ENCODE data around the gene FSTL1. TPM values are rescaled to one million over a fixed set of nuclear protein-coding genes. Genes with fewer than 3 reads are reported as not detected.

FSTL1 gene
- total and polyA plus RNA-seq, 2 of the 8 experiments (the other 6 are each of a cell fraction or from before 2014, with no cell fraction given): 158 to 516 TPM

DNA sequence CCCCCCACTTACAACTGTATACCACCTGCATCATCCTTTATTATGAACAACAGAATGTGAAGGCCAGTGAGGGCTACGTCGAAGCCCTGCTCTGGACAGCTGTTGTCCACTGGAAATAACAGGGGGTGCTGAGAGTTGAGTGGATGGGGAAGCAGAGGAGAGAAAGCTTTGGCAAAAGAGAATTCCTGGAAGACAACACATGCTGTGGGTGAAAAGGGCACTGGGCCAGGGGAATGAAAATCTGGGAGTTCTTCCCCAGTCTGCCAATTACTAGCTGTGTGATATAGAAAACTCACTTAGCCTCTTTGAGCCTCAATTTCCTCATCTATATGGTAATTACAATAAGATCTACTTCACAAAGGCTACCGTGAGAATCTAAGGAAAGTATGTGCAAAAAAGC lies 40.7 kb downstream of the FSTL1 start:
- H4K20me1 ChIP-seq (replicated peaks in 1 of 2; ENCODE audit: control insufficient read depth in 1 of 2, insufficient read depth in 2 of 2, low read length in 2 of 2): peaks cover 0 to 4% of the 10 kb centered on the region in 2 experiments
- TF ChIP-seq POLR2AphosphoS5 (IDR thresholded peaks at IDR 0.05; ENCODE audit: low read depth, low read length): no peak
- no peak for TF ChIP-seq SIX5 (IDR thresholded peaks at IDR 0.05; ENCODE audit: low read depth, low read length)
- no peak for TF ChIP-seq MAFK (IDR thresholded peaks at IDR 0.05; ENCODE audit: low read depth, low read length)
- TF ChIP-seq PHF8 (conservative IDR thresholded peaks at IDR 0.05; ENCODE audit: low read depth, low read length): no peak
- no peak for TF ChIP-seq GTF2F1 (IDR thresholded peaks at IDR 0.05; ENCODE audit: borderline replicate concordance, low read depth, low read length)
- TF ChIP-seq, protein P1, sequence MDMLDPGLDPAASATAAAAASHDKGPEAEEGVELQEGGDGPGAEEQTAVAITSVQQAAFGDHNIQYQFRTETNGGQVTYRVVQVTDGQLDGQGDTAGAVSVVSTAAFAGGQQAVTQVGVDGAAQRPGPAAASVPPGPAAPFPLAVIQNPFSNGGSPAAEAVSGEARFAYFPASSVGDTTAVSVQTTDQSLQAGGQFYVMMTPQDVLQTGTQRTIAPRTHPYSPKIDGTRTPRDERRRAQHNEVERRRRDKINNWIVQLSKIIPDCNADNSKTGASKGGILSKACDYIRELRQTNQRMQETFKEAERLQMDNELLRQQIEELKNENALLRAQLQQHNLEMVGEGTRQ (IDR thresholded peaks at IDR 0.05; ENCODE audit: low read length): no peak
- TF ChIP-seq SIRT6 (IDR thresholded peaks at IDR 0.05; ENCODE audit: low read length): no peak
- no peak for TF ChIP-seq POLR2A (IDR thresholded peaks at IDR 0.05; ENCODE audit: control extremely low read depth in 1 of 2, low read depth in 2 of 2, low read length in 2 of 2)
- no peak for TF ChIP-seq HDAC6 (IDR thresholded peaks at IDR 0.05; ENCODE audit: low read depth, low read length)
- TF ChIP-seq, protein P2, sequence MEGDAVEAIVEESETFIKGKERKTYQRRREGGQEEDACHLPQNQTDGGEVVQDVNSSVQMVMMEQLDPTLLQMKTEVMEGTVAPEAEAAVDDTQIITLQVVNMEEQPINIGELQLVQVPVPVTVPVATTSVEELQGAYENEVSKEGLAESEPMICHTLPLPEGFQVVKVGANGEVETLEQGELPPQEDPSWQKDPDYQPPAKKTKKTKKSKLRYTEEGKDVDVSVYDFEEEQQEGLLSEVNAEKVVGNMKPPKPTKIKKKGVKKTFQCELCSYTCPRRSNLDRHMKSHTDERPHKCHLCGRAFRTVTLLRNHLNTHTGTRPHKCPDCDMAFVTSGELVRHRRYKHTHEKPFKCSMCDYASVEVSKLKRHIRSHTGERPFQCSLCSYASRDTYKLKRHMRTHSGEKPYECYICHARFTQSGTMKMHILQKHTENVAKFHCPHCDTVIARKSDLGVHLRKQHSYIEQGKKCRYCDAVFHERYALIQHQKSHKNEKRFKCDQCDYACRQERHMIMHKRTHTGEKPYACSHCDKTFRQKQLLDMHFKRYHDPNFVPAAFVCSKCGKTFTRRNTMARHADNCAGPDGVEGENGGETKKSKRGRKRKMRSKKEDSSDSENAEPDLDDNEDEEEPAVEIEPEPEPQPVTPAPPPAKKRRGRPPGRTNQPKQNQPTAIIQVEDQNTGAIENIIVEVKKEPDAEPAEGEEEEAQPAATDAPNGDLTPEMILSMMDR (IDR thresholded peaks at IDR 0.05; ENCODE audit: control extremely low read depth in 1 of 3, insufficient read depth in 1 of 3, low read depth in 1 of 3, low read length in 3 of 3): no peak
- TF ChIP-seq EZH2 (IDR thresholded peaks at IDR 0.05; ENCODE audit: low read depth, low read length, severe bottlenecking): no peak

More for the DNA sequence above, 40.7 kb downstream of the FSTL1 start:
- CTCF ChIA-PET (ENCODE audit: partially characterized antibody): interaction anchor here (0.6 to 1.7 kb wide), 4 partner anchors 7 to 627 kb away, joined by 3 to 5 read pairs (median 4); no protein-coding TSS in a partner anchor
- H2BK120ac ChIP-seq (replicated peaks; ENCODE audit: low read depth, low read length): no peak overlapping the region
- H3K9ac ChIP-seq (replicated peaks in 1 of 4; ENCODE audit: extremely low read depth in 1 of 4, low read depth in 3 of 4, low read length in 3 of 4): no peak overlapping the region
- H3K18ac ChIP-seq (ENCODE audit: extremely low read depth, low read length): no peak overlapping the region
- H4K5ac ChIP-seq (ENCODE audit: insufficient read length, low read depth, low read length): no peak overlapping the region
- H3K4ac ChIP-seq (replicated peaks; ENCODE audit: insufficient read length, low read depth, low read length): no peak overlapping the region
- H3K23ac ChIP-seq (ENCODE audit: insufficient read length): no peak overlapping the region
- H3K4me1 ChIP-seq (replicated peaks in 1 of 4; ENCODE audit: control insufficient read depth in 3 of 4, insufficient read depth in 4 of 4, low read length in 3 of 4): no peaks in the 10 kb centered on the region
- H3K27me3 ChIP-seq (replicated peaks in 1 of 4; ENCODE audit: control insufficient read depth in 3 of 4, extremely low read depth in 1 of 4, insufficient read depth in 3 of 4, low read length in 3 of 4): no peaks in the 10 kb centered on the region
- H2BK12ac ChIP-seq (ENCODE audit: low read depth, low read length): no peak overlapping the region
- no peaks in the 10 kb centered on the region for H3K79me1 ChIP-seq (ENCODE audit: low read depth, low read length)
- H3K4me2 ChIP-seq (ENCODE audit: insufficient read depth in 1 of 2, low read depth in 2 of 2, low read length in 2 of 2): no peak overlapping the region
- no peak overlapping the region for H3K14ac ChIP-seq (ENCODE audit: insufficient read length)
- H4K91ac ChIP-seq (replicated peaks; ENCODE audit: insufficient read length, low read length): no peak overlapping the region
- FAIRE-seq (no peak), DNase-seq (ENCODE audit: low read depth in 1 of 2, low spot score in 2 of 2) (no peak)
- no peak overlapping the region for H2BK15ac ChIP-seq (ENCODE audit: low read length)
- no peak overlapping the region for H3K56ac ChIP-seq (replicated peaks; ENCODE audit: insufficient read length, low read depth, low read length)
- H2BK5ac ChIP-seq (ENCODE audit: low read depth, low read length): no peak overlapping the region
- no peaks in the 10 kb centered on the region for H3K79me2 ChIP-seq (ENCODE audit: control insufficient read depth in 1 of 2, insufficient read depth in 2 of 2, low read length in 2 of 2)
- H2AFZ ChIP-seq (ENCODE audit: low read length): no peak overlapping the region
- no peak overlapping the region for H2AK5ac ChIP-seq (ENCODE audit: low read depth, low read length)
- no peak overlapping the region for H3K27ac ChIP-seq (ENCODE audit: low read depth, low read length)
- H3K4me3 ChIP-seq (ENCODE audit: extremely low read depth in 1 of 4, insufficient read depth in 2 of 4, low read depth in 3 of 4, low read length in 4 of 4): no peak overlapping the region
- 88% methylated on average over 3 of the region's 3 CpGs; no CpG with 5 or more reads in 1 of the 2 experiments for WGBS, 2 experiments (ENCODE audit: extremely low coverage in 1 of 2, insufficient coverage in 1 of 2, insufficient read length in 1 of 2, insufficient replicate concordance in 2 of 2, low coverage in 1 of 2, low lambda C conversion rate in 2 of 2, missing lambda C conversion rate in 1 of 2)
- H3K36me3 ChIP-seq (ENCODE audit: control insufficient read depth in 2 of 4, insufficient read depth in 4 of 4, low read length in 3 of 4): peaks cover 42 to 84% (median 75%) of the 10 kb centered on the region in 4 experiments
- no peak overlapping the region for H4K8ac ChIP-seq (ENCODE audit: extremely low read depth, insufficient read depth, low read length)
- H3K9me3 ChIP-seq (ENCODE audit: insufficient read depth in 2 of 2, low read depth in 1 of 2, low read length in 1 of 2): peaks cover 0 to 3% of the 10 kb centered on the region in 2 experiments; a peak in 1 of 4 replicates
- POLR2A ChIA-PET (ENCODE audit: partially characterized antibody): interaction anchor here (0.7 to 0.9 kb wide), 2 partner anchors 13 to 19 kb away, joined by 3 read pairs; no protein-coding TSS in a partner anchor
- no peak overlapping the region for H2BK20ac ChIP-seq (ENCODE audit: low read length)
- H3K23me2 ChIP-seq (ENCODE audit: low read depth, low read length): no peaks in the 10 kb centered on the region
